DND-41 (cell line): ENCODE data around the gene DCPS.

Experiments
- CTCF ChIP-seq: IDR thresholded peaks from 2 replicates; pipeline ENCODE4 v1.5.1; 2012; ENCODE audit warnings: borderline replicate concordance, low read length, moderate library complexity, mild to moderate bottlenecking; ENCODE audit not compliant: poor library complexity, severe bottlenecking; ENCODE audit errors: extremely low read depth
- EZH2 ChIP-seq: IDR thresholded peaks from 3 replicates; pipeline ENCODE4 v1.6.1; 2012; ENCODE audit warnings: borderline replicate concordance, low read depth, mild to moderate bottlenecking, moderate library complexity, low read length, inconsistent platforms; ENCODE audit not compliant: severe bottlenecking

- TF ChIP-seq CTCF = no peak
- no peak for TF ChIP-seq EZH2
Observed at GRCh38 chr11:126339073-126339862, 35.4 kb downstream of the DCPS start.
